Kidney (tissue), 14 donors: ENCODE measurements around the gene PRKN. TPM values are rescaled to one million over a fixed set of nuclear protein-coding genes. Genes with fewer than 3 reads are reported as not detected.
A peak's percentile ranks its signal among the peaks of the same experiment; 100 is the strongest.

Experiments
- DNase-seq, 5 donors: peaks; one replicate each; pipeline ENCODE4 v3.0.0-alpha.2; 2013 to 2020
- FAIRE-seq: peaks from 2 replicates; lab custom pipeline; 2012; peaks lifted over from hg19 to GRCh38; lab: Jason Lieb, UNC
- H3K27ac ChIP-seq, 2 donors: one replicate each; pipeline ENCODE4 v1.7.0; 2013; ENCODE audit warnings: low read depth in 2 of 2, low read length in 2 of 2, inconsistent platforms in 1 of 2
- H3K27me3 ChIP-seq: one replicate; pipeline ENCODE4 v1.7.1; 2013; ENCODE audit warnings: low read length, inconsistent platforms; ENCODE audit not compliant: control insufficient read depth, insufficient read depth
- H3K36me3 ChIP-seq, 3 donors: one replicate each; pipeline versions ENCODE4 v1.7.0 to v1.7.1; 2013; ENCODE audit warnings: low read length in 3 of 3, control low read depth in 1 of 3, inconsistent platforms in 1 of 3; ENCODE audit not compliant: insufficient read depth in 3 of 3, control insufficient read depth in 2 of 3
- H3K4me1 ChIP-seq, 3 donors: one replicate each; pipeline versions ENCODE4 v1.7.0 to v1.7.1; 2013; ENCODE audit warnings: low read length in 3 of 3, inconsistent platforms in 1 of 3, low read depth in 1 of 3; ENCODE audit not compliant: control insufficient read depth in 2 of 3, insufficient read depth in 2 of 3
- H3K4me3 ChIP-seq, 3 donors: one replicate each; pipeline versions ENCODE4 v1.7.0 to v1.8.1; 2013; ENCODE audit warnings: low read length in 3 of 3, control low read depth in 1 of 3, inconsistent platforms in 1 of 3
- H3K9ac ChIP-seq, 3 donors: one replicate each; pipeline versions ENCODE4 v1.7.0 to v1.7.1; 2013; ENCODE audit warnings: low read length in 3 of 3, control low read depth in 1 of 3, inconsistent platforms in 1 of 3
- H3K9me3 ChIP-seq, 3 donors: one replicate each; pipeline versions ENCODE4 v1.7.0 to v1.7.1; 2013; ENCODE audit warnings: low read length in 3 of 3, control low read depth in 1 of 3, inconsistent platforms in 1 of 3; ENCODE audit not compliant: control insufficient read depth in 2 of 3, insufficient read depth in 1 of 3
- intact Hi-C: fragments of 100-400 bp; cut with DNase I; formaldehyde crosslinking; loops from one replicate; pipeline ENCODE4 v1.11.1; 2022
- polyA plus RNA-seq: library from polyadenylated mRNA; stranded (reverse); fragments of 350-450 nt; fragmentation: Illumina TruSeq; extraction: RNeasy Lipid Tissue Mini Kit (QIAGEN cat#74804); gene quantifications from one replicate; pipeline ENCODE4 v1.2.3, GENCODE V29; 2014; ENCODE audit warnings: low read depth, low replicate concordance; ENCODE audit not compliant: insufficient read depth
- total RNA-seq: library from RNA; stranded (reverse); fragmentation: NEBNext Ultra II Directional; extraction: Animal tissue kit (Norgen Biotek cat#: 25700); gene quantifications from one replicate; pipeline ENCODE4 v1.2.1, GENCODE V29; 2021
- TF ChIP-seq, protein P1 (sequence below): IDR thresholded peaks from 3 replicates; pipeline ENCODE4 v1.5.1; 2012; ENCODE audit warnings: mild to moderate bottlenecking, moderate library complexity, borderline replicate concordance; ENCODE audit not compliant: insufficient read depth; ENCODE audit errors: extremely low read depth
- donor health status: control.
- donor health status: control.
- donor health status: control.
- donor health status: control.
- donor health status: control.
- donor health status: DM: yes; HTN: yes; CAD: no.
- donor health status: Normal renal cell carcinoma (clear cell type).

The PRKN gene
- total and polyA plus RNA-seq, 2 donors from 2014 or later = 8.6 to 10.4 TPM

DNA sequence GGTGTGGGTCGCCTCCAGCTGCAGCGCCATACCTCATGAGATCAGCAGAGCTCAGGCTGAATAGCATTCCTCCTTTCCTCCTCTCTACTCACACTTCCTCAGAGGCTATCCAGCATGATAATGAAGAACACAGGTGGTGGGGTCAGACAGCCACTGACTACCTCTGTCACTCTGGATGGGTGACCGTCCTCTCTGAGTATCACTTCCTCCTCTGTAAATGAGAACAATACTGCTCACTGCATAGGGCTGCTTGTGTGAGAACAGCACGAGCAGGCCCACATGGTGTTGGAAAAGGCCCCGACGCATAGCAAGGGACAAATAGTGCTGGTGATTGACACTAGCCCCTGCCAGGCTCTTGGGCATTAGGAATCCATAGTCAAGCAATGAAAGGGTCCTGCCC, 239.1 kb downstream of the PRKN start:
- FAIRE-seq = no peak
- Histone ChIP-seq H3K27ac (no peak overlapping the region), H3K9ac (no peak overlapping the region), H3K4me3 (no peak overlapping the region), H3K36me3 (no peaks in the 10 kb centered on the region), H3K9me3 (no peaks in the 10 kb centered on the region), H3K27me3 (no peaks in the 10 kb centered on the region), H3K4me1 (peaks cover 0 to 3% (median 0%) of the 10 kb centered on the region in 3 donors)
- intact Hi-C loops = no loop called here
- no peak for DNase-seq
- TF ChIP-seq, protein P1, sequence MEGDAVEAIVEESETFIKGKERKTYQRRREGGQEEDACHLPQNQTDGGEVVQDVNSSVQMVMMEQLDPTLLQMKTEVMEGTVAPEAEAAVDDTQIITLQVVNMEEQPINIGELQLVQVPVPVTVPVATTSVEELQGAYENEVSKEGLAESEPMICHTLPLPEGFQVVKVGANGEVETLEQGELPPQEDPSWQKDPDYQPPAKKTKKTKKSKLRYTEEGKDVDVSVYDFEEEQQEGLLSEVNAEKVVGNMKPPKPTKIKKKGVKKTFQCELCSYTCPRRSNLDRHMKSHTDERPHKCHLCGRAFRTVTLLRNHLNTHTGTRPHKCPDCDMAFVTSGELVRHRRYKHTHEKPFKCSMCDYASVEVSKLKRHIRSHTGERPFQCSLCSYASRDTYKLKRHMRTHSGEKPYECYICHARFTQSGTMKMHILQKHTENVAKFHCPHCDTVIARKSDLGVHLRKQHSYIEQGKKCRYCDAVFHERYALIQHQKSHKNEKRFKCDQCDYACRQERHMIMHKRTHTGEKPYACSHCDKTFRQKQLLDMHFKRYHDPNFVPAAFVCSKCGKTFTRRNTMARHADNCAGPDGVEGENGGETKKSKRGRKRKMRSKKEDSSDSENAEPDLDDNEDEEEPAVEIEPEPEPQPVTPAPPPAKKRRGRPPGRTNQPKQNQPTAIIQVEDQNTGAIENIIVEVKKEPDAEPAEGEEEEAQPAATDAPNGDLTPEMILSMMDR = no peak

DNA sequence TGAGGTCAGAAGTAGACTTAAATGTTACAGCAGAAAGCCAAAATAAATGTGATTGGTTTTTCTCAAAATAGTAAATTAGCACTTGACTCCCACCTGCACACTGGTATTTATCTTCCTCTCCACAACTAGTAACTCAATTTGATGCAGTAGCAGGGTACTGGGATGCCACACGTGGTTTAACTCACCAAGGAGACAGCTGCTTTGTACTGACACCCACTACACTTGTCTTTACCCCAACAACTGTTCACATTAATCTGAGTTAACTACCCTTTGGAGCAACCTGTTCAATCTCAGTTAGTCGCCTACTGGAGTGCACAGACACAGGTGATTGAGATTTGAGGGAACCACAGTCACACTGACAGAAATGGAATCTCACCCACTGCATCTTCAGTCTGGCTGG, 242.1 kb downstream of the PRKN start:
- no peaks in the 10 kb centered on the region for H3K27me3 ChIP-seq
- FAIRE-seq (no peak), DNase-seq (no peak)
- TF ChIP-seq, protein P1 = no peak
- H3K27ac ChIP-seq = no peak overlapping the region
- intact Hi-C loops = no loop called here
- H3K4me3 ChIP-seq = peak overlapping the region in 1 of 3 donors; percentile 4
- H3K36me3 ChIP-seq = no peaks in the 10 kb centered on the region
- H3K9ac ChIP-seq = no peak overlapping the region
- H3K9me3 ChIP-seq = no peaks in the 10 kb centered on the region
- peaks cover 0 to 3% (median 0%) of the 10 kb centered on the region in 3 donors for H3K4me1 ChIP-seq

DNA sequence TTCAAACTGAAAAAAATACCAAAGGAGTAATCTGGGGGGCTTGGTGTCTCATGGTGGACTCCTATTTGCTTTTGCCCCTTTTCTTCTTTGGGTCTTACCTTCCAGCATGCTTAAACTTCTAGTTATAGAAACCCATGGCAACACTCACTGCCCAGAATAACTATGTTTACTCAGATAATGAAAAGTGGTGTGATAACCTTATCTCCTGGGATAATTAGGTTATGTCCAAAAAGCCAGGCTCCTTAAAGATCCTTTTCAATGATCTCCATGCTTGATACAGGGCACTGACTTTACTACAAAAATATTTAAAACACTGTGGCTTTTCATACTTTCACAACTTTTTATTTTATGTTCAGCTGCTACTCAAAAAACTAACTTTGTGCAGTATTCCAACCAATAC, 245.6 kb downstream of the PRKN start:
- H3K27ac ChIP-seq = no peak overlapping the region
- no peak overlapping the region for H3K9ac ChIP-seq
- no peaks in the 10 kb centered on the region for H3K27me3 ChIP-seq
- no peaks in the 10 kb centered on the region for H3K9me3 ChIP-seq
- DNase-seq = no peak
- intact Hi-C loops = no loop called here
- TF ChIP-seq, protein P1 = no peak
- FAIRE-seq = no peak
- H3K4me1 ChIP-seq = peaks cover 0 to 11% (median 6%) of the 10 kb centered on the region in 3 donors
- H3K4me3 ChIP-seq = no peak overlapping the region
- H3K36me3 ChIP-seq = no peaks in the 10 kb centered on the region

DNA sequence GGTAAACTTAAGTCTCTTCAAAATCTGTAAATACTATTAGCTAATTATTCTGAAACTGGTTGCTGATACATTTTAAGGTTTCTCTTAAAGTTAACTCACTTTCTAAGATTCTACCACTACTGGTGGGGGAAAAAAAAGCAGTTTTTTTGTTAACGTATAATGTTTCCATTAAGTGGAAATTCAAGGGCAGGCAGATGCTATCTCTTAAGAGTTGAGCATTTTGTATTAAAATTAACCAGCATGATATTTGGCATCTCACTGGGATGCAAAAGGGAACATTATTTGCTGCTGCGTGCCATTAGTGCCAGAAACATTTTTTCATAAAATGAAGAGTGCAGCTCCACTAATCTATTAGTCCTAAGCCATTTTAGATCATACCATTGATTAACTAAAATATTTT, 246.2 kb downstream of the PRKN start:
- no peaks in the 10 kb centered on the region for H3K36me3 ChIP-seq
- DNase-seq (no peak), FAIRE-seq (no peak)
- H3K9me3 ChIP-seq = no peaks in the 10 kb centered on the region
- H3K27me3 ChIP-seq = no peaks in the 10 kb centered on the region
- H3K27ac ChIP-seq = no peak overlapping the region
- intact Hi-C loops = no loop called here
- TF ChIP-seq, protein P1 = no peak
- H3K9ac ChIP-seq = no peak overlapping the region
- H3K4me1 ChIP-seq = peaks cover 0 to 11% (median 6%) of the 10 kb centered on the region in 3 donors
- H3K4me3 ChIP-seq = no peak overlapping the region
